GM18907 (cell line): ENCODE results near the gene ST6GALNAC3.
"Not testable (repeated sequence)": the region's sequence is repeated elsewhere in the genome, so short reads cannot be mapped to it uniquely, and the experiment has no call there.

Experiments
- ATAC-seq: cut with Tn5 transposase; IDR thresholded peaks from one replicate; pipeline ENCODE4 v1.9.1; 2021; ENCODE audit warnings: mild to moderate bottlenecking, moderate library complexity; ENCODE audit not compliant: unreplicated experiment

ST6GALNAC3 gene

DNA sequence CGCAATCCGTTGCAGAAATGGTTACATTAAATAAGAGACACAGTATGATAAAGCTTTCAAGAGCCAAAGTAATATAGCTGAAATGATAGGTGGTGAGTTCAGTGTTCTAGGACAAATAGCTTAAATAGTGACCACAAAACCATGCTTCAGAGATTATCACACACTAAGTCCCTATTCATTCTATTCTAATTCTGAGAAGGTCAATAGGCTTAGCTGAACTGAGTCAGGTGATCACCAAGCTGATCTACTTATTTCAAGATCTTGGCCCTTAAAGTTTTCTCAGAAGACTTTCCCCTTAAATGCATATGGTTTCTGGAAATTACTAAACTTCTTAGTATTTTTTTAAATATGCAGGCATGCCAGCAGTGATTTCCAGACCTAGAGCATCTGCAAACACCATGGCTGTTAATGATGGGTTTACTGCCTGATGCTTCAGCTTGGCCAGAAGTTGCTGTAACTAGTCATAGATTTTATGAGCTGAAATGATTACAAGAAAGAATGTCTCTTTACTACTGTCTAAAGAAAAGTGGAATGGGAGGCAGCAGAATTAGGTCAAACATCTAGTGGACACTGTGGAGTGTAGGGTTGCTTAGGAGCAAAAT lies 242.9 kb downstream of the ST6GALNAC3 start:
- no peak for ATAC-seq

DNA sequence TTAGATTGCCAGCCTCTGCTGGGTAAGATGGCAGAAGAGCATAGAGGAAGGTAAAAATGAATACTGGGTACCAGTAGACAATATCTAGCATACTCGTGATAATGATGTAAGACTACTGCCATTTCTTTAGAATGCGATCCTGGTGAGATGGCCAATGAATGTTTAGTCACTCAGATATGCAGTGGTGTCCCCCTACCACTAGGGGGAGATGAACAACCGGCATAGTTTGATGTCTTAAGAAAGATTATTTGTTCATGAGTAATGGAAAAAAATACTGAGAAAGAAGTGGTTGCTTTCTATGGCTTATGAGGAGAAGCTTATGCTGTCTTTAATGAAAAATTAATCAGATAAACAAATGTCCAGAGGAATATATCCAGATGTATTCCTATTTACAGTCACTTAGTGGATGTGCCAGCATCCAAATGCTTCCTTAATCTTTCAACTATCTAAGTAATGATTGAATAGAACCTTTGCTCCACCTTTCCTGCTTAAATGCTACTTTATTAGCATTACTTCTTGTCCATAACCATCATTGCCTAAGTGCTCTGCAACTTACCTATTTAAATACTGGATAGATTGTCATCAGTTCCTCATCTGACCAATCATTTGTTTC lies 256.6 kb downstream of the ST6GALNAC3 start:
- ATAC-seq, result peak; percentile 92

DNA sequence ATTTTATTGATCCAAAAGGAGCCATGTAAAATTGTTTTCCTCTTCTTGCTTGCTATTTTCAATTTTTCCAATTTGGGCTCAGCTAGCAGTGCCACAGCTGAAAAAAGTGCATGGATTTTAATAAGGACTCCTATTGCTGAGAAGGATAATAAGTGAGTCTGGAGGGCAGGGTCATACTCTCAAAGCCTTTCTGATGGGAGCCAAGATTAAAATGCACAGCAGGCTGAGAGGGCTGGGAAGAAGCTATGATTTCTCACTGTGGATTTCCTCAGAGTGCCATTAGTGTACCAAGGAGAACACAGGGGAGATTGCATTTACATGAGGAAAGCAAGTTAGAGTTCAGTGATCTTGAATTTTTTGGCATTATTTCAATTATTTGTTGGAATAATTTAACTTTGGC lies 261.3 kb downstream of the ST6GALNAC3 start:
- no peak for ATAC-seq

DNA sequence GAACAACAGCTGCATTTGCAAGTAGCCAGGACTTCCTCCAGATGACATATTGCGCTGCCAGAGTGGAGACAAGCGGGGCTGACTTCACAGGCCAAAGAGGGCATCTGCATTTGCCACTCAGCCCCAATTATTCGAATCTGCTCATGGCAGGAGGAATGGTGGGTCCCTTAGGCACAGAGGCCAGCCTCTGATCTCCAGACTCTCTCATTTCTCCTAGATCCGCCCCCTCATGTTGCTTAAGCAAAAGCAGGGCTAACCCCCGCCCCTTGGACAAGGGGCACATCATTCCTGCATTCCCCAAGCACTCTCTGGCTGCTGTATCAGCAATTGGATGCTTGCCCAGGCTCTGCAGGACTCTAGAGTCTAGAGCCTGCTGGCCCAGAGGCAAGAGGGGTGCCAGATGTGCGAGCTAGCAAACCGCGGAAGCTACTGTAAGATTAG lies 262.4 kb downstream of the ST6GALNAC3 start:
- no peak for ATAC-seq

DNA sequence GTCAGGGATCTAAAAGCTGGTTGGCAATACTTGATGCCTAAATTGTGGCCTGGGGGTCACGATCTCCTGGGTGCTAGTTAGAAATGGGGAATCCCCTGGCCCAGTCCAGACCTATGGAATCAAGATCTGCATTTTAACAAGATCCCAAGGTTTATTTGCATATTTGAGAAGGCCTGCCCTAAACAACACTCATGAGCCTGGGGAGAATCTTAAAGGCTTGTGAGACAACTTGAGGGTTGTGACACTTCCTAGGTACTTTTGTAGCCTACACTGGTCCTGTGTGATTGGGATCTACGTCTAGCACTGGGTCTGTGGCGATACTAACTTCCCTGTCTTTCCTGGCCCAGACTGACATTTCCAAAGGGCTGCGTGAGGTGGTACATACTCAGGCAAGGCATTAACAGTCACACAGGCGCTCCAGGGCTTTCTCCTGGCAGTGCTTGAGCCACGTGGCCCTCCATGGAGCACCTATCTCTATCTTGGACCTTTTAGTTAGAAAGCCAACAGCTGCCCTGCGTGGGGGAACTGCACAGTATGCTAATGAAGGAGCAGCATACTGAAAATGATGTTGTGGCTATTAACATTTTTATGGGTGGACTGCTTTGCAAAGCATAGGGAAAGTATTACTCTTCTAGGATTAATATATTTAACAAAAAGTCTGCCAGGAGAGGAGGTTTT lies 263.1 kb downstream of the ST6GALNAC3 start:
- no peak for ATAC-seq

DNA sequence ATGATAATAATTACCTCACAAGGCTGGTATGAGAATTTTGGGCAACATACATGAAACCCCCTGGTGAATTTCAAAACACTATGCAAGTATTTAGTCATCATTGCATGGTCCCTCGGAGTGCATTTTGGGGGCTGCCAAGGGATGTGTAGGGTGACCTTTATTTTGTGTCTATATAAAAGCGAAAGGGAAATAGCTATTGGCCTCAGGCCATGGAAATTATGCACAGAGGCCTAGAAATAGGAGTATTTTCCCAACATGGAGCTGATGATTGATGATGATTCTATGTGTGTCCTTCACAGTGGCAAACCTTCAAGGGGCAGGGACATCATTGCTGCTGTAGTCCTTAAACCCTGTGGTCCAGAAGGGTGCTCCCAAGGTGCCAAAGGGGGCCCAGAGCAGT lies 265.5 kb downstream of the ST6GALNAC3 start:
- ATAC-seq, result no peak

DNA sequence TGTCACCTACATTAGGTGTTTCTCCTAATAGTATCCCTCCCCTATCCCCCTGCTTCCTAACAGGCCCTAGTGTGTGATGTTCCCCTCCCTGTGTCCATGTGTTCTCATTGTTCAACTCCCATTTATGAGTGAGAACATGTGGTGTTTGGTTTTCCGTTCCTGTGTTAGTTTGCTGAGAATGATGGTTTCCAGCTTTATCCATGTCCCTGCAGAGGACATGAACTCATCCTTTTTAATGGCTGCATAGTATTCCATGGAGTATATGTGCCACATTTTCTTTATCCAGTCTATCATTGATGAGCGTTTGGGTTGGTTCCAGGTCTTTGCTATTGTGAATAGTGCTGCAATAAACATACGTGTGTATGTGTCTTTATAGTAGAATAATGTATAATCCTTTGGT lies 267.3 kb downstream of the ST6GALNAC3 start:
- ATAC-seq, result not testable (repeated sequence)

DNA sequence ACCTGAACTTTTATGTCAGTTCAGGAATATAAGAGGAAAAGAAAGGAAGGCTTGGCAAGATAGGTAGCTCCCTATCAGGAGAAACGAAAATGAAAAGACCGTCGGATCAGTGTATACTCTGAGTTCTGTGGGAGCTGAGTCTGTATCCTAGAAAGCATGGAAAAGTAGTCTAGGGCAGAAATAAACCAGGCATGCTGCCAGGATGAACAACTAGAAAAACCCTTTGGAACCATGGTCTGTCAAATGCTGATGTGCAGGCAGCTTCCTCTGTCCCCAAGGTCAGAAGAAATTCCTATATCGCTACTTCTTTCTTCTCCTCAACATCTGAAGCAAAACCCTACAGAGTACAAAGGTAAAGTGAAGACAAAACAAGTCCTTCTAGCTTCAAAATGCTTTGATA lies 268.8 kb downstream of the ST6GALNAC3 start:
- no peak for ATAC-seq

DNA sequence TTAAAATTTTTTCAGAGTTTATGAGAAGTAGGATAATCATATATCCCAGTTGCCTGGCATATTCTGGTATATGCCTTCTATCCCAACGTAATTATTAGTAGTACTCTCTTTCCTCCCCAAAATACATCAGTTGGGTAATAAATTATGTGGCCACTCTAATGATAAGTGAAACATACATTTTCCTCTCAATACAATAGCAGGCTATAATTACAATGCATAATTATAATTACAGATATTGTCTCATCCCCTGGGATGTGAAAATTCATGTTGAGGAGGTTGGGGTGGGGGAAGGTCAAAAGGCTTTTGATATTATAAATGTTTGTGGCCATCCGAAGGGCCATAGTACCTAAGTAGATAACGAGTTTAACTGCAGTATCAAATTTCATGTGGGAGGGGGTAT lies 277.1 kb downstream of the ST6GALNAC3 start:
- ATAC-seq, result no peak

DNA sequence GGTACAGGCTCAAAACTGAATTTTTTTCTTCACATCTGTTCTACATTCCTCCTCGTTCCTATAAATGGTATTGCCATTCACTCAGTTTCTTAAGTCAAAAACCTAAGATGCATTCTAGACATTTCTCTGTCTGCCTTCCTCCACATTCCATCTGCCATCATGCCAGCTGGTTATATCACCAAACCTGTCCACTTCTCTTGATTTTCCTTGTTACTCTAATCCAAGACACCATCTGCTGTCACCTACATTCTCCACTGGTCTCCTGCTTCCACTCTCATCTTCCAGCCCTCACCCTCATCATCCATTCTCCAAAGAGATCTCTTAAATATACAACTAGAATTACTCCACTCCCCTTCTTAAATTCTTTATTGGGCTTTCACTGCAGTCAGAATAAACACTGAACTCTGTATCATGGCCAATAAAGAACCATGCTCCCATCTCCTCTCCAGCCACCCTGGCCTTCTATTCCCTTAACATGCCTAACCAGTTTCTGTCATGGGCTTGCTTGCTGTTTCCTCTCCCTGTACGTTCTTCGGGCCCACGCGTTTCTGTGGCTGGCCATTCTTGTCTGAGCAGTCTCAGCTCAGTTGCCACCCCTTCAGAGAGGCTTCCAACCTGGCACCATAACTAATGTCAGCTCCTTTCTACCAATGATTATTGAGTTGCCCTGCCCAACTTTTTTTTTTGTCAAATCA lies 278.3 kb downstream of the ST6GALNAC3 start:
- ATAC-seq, result no peak

DNA sequence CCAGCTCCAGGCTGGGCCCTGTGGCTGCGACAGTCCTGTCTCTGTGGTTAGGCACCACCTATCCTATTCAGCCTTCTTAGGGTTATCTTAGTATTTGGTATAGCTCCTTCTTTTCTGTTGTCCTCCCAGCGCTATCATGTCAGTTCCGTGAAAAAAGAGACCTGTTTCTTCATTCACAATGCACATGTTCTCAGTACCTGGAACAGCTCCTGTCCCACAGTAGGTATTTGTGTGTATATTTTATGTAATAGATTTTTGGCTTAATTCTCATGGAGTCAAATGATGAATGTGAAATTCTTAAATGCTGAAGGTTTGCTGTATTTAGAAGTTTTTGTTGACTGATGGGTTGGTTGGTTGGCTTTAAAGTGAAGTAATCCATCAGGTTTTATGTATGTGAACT lies 279.7 kb downstream of the ST6GALNAC3 start:
- ATAC-seq, result no peak

DNA sequence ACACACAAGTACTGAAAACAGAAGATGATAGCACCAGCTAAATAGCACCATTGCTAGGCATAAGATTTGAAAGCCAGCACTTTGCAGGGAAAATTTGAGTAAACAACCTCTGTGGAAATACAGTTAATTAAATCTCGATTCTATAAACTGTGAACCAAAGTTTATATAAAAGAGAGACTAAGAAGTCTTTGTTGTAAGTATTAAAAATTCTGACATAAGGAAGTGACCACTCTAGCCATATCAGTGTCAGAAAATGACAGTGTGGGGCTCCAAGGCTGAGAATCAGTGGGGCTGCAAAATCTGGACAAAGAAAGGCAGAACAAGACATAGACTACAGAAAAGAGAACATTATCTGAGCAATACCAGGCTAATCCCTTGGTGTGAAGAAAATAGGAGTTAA lies 292.2 kb downstream of the ST6GALNAC3 start:
- no peak for ATAC-seq

DNA sequence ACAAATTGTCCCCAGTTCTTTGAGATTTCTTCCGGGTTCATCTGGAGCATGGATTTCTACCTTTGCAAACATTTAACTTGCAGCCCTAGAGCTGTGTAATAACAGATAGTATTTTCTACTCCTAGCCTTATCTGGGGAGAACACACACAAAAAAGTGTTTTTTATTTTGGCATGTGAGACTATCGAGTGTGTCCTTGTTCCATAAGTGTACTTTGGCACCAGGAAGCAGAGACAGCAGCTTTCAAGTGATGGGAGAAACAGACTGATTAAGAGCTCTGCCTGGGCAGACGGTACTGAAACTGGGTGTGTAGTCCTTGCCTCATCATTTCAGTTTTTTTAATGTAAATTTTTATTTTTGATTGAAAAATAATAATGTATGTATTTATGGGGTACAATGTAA lies 297.4 kb downstream of the ST6GALNAC3 start:
- no peak for ATAC-seq

DNA sequence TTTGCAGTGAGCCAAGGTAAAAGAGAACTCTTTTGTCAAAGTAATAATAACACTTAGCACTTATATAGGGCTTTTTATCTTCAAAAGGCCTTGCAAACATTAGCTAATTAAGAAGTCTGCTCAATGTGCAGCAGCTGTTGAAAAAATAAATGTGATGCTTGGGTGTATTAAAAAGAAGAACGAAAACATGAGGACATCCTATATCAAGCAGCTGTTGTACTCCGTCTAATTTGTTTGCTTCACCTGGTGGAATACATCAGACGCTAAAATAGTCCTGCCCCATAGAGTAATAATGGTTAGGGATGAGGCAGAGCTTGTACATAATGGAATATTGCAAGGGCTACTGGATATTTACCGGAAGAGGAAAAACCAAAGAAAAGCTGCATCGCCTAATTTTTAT lies 299.5 kb downstream of the ST6GALNAC3 start:
- ATAC-seq, result no peak

DNA sequence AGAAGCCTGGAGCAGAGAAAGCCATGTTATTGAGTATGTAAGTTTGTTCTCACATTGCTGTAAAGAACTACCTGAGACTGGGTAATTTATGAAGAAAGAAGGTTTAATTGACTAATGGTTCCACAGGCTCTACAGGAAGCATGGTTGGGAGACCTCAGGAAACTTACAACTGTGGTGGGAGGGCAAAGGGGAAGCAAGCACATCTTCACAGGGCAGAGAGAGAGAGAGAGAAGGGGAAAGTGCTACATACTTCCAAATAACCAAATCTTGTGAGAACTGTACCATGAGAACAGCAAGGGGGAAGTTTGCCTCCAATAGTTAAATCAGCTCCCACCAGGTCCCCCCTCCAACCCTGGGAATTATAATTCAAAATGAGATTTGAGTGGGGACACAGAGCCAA lies 302.7 kb downstream of the ST6GALNAC3 start:
- no peak for ATAC-seq

DNA sequence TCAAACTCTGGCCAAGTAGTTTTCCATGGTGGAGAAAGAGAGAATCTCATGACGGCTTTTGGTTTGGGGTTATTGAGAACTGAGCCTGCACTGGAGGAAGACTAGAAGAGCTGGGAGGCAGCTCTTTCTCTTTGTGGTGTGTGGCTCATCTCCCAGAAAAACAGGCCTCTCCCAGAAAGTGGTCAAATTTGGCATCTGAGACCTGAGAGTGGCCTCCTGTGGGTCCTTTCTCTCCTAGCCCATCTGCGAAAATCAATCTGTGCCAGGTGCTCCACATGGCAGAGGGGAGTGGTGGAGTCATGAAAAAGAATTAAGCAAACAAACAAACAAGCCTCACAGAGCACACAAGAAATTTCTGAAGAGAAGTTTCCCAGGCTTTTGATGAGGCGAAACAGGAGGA lies 305.0 kb downstream of the ST6GALNAC3 start:
- ATAC-seq, result no peak

DNA sequence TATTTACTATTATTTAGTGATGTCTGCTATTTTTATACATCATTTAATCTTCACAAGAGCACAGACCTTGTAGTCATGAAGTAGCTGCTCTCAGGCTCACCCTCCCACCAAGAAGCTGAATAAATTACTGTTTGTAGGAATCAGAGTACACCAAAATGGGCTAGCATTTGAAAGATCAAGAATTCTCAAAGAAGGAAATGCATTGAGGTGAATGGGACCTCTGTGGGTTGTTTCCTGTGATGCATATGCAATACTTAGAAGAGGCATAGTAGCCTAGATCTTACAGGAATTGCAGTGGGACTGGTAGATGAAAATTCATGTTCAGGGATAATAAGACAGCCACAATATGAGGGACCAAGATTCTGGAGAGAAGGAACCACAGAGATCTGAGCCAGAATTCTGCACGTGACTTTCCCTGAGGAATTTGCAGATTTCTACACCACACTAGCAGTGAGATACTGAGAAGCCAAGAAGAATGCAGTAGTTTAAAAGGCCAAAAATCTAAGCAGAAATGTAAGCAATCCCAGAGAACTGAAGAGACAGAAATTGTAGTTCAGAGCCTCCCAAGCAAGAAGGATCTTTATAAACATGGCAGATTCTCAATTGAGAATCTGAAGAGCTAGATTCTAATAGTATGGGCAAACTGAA lies 307.0 kb downstream of the ST6GALNAC3 start:
- no peak for ATAC-seq

DNA sequence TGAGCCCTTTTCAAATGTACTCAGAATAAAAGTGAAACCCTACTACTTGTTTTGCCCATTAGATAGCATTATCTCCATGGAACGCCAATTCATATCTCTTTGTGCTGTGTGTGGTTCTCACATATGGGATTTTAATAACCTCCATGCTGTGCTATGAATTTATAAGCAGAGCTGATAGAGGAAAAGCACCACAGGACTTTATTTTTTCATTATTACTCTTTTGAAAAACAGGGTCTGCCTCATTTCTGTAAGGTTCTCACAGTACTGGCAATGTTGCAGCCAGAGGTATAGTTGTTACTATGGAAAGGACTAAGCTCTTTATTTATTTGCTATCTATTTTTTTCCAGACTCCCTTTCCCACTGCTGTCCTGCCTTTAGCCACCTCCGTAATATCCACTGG lies 313.7 kb downstream of the ST6GALNAC3 start:
- no peak for ATAC-seq

DNA sequence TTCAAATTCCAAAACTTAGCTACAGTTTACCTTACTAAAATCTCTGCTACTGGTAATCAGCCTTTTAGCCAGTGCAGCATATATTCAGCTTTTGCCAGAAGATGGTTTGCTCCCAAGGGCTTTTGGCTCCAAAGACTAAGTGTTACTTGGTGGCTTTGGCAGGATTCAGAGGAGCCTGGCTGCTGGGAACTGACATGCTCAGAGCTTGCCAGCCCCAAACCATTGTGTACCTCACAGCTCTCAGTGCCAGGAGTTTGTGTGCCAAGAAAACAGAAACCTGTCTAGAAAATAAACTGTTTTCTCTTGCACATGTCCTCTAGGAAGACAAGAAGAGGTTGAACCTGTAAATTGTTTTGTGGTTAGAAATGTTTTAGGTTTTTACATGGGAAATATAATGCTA lies 315.9 kb downstream of the ST6GALNAC3 start:
- ATAC-seq, result no peak

DNA sequence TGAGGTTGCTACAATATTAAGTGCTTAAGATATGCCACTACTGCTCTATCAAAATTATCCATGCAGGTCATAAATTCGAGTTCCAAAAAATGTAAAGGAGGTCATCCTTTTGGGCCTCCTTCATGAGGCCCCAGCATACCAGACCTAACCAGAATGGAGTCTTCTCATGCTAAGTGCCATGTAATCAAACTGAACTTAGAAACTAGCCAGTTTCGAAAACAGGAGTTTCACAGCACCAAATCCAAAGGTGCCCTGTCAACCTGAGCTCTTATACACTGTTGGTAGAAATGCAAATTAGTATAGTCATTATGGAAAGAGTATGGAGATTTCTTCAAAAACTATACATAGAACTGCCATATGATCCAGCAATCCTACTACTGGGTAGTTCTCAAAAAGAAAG lies 320.5 kb downstream of the ST6GALNAC3 start:
- no peak for ATAC-seq

DNA sequence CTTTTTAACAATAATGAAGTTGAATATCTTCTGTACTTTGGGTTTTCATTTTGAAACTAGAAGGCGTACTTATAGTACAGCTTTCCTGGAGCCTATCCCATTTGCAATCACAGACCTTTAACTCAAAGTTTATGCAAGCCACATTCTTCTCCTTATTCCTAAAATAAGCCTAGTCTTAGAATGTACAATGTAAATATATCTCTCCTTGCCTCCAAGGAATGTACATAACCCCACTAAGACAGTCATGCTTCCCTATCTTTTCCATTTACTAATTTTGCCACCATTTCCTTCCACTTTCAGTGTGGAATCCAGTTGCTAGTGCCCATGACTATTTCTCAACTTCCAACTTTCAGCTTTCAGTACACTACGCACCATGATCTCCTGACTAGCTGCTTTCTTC lies 327.6 kb downstream of the ST6GALNAC3 start:
- ATAC-seq, result no peak
